ENCODE results near the gene SASH1.
"Not testable (repeated sequence)": the region's sequence is repeated elsewhere in the genome, so short reads cannot be mapped to it uniquely, and the experiment has no call there.

SASH1 gene

DNA sequence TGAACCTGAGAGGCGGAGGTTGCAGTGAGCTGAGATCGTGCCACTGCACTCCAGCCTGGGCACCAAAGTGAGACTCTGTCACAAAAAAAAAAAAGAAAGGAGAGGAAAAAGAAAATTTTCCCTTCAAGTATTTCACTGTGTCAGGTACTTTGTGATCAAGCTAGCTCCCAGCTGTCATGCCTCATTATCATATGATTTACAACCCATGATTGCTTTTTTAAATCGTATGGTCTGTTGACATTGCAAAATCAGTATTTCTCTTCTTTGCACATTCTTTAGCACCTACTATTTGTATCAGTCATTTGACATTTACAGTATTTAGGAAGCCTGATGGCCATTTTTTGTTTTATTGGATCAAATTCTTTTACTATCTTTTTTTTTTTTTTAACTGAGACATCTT lies 22.4 kb downstream of the SASH1 start:
- no peak for DNase-seq (ENCODE audit: low spot score)

DNA sequence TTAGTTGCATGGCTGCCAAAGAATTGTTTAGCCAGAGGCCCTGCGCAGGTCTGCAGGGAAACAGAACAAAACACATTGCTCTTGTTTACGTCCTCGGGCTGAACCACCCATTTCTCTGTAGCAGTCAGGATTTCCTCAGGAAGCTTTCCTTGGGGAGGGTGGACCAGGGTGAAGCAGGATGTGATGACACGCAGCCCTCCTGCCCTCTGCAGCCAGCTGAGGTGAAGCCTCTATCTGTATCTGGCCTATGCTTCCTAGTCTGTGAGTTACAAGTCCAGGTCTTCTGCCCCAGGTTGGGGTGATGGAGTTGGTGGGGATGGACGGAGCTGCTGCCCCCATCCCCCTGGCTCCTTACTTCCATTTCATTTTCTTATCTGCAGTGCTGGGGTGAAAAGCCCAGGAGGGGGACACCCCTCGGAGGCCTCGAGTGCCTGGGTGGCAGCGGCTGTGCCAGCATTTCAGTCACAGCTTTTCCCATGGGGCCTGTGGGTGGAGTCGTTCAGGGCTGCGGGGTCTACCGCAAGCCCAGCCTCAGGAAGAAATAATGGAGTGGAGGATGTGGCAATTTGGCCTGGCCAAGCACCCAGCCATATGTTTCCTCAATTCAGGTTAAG lies 24.9 kb downstream of the SASH1 start:
- no peak for DNase-seq (ENCODE audit: low spot score)

DNA sequence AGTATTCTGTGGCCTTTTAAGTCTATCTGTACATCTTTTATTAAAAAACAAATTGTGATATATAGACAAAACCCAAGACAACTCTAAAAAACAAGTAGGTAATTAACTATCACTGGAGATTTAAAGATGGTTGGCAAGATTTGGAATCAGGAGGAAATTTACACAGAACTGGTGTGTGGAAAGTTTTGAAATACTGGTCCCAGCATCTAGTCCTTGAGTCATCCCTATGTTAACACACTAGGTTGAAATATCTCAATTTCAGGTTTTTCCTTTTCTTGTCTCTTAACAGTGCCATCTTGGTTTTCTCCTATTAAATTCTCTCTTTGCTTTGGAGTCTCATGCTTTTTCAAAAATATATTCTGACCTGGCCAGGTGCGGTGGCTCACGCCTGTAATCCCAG lies 27.5 kb downstream of the SASH1 start:
- DNase-seq (ENCODE audit: low spot score), result no peak

DNA sequence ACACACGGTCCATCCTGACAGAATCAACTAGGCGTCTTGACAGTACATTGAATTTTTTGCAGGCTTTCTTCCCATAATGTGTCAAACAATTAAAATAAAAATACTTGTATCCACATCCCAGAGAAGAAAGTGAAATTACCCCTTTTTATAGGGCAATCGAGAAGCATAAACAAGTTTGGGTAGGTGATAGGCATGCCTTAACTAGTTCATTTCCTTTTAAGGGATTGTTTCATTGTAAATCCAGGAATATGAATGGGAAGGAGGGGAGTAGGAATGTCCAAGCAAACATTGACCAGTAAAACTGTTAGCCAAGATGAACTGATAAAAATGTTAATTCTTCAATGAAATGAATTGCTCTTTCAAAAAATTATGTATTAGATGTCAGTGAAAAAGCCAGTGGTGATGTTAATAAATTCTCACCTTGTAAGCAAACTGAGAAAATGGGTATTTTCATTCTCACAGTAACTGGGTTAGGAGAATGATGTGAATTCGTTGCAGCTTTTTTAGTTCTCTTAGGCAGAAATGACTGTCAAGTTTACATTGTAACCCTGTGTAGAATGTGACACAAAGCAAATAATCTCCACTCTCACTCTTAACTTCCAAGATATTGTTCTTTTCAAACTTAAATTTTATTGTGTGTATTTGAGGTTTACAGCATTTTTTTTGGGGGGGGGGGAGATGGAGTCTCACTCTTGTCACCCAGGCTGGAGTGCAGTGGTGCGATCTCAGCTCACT lies 31.6 kb downstream of the SASH1 start:
- DNase-seq (ENCODE audit: low spot score), result no peak

DNA sequence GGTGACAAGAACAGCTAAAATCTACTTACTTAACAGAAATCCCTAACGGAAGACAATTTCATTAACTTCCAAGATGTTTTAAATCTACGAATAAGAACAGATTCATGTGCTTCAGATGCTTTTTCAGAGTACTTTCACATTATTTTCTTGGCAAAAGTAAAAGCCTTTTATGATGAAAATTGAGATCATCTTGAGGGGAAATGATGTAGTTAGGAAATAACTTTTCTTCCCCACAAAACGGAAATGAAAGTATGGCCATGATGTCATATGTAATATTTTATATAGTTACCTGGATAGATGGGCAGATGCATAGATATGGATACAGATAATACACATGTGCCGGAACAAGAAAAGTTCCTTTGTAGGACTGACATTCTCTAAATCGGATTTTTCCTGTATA lies 32.8 kb downstream of the SASH1 start:
- no peak for DNase-seq (ENCODE audit: low spot score)

DNA sequence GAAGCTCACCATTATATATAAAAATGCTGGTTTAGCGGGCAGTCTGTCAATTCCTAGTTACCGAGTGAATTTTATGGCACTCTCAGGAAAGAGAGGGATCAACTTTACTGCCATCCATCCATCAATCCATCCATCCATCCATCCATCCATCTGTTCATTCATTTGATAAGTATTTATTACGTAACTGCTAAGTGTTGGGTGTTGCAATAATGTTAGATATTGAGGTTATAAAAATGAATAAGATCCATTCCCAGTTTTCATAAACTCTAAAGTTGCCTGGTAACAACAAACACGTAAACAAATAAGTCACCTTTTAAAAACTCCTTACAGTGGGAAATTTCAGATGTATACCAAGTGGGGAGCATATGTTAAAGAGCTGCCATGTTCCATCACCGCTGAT lies 36.8 kb downstream of the SASH1 start:
- no peak for DNase-seq (ENCODE audit: low spot score)

DNA sequence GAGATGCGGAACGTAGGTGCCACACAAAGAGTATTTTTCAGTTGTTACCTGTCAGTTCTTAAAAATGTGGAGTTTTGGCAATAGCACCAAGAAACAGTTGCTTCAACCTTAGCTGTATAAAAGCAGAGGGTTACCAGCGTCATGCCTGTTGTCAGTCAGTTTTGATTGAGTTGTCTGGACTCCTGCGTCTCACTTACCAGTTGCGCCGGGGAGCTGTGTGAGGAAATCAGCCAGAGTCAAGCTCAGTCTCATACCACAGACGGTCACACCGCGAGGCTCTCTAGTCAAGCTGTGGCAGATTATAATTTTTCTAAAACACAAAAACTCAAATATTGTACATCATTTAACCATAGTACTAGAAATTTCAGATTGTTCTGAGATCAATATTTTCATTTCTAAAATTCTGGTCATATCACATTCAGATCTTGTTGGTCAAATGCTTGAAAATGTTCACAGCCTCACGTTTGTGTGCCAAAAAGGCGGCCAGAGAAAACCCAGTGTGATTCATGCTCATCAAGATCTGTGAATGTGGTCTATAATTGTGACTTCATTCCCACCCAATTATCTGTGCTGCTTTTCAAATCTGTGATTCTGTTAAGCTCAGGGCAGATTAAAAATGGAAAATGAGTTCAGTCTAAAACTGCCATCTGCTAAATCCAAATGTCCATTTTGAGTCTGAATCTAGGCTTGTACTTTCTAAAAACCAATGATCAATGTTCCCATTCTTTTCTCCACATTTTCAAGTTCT lies 37.5 kb downstream of the SASH1 start:
- DNase-seq (ENCODE audit: low spot score), result no peak

DNA sequence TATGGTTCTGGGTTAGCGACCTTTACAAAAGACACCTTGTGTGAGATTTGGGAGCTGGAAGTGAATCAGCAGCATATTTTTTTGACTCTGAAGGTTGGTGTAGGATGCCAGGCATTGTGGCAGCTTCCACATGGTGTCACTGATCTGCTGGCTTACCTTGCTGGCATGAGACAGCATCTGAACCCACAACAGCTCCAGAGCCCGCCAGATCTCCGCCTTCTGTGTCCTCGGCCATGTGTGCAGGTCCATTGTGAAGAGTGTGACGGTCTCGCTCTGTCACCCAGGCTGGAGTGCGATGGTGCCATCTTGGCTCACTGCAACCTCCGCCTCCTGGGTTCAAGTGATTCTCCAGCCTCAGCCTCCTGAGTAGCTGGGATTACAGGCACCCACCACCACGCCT lies 39.4 kb downstream of the SASH1 start:
- not testable (repeated sequence) for DNase-seq (ENCODE audit: low spot score)

DNA sequence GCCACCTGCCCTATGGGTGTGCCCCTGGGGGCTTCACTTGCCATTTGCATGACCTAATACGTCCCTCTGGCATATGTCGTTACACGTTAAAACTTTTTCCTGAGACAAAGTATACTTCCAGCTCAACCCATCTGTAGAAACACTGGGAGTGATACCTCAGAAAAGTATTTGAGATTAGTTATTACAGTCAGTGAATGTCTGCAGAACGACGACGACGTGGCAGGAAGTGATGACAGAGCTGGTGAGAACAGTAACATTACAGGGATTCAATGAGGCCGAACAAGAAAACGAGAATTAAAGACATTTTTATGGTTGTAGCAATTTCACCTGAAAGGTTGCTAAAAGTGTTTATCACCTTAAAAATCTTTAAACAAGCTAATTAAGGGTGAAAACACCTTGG lies 40.2 kb downstream of the SASH1 start:
- no peak for DNase-seq (ENCODE audit: low spot score)

DNA sequence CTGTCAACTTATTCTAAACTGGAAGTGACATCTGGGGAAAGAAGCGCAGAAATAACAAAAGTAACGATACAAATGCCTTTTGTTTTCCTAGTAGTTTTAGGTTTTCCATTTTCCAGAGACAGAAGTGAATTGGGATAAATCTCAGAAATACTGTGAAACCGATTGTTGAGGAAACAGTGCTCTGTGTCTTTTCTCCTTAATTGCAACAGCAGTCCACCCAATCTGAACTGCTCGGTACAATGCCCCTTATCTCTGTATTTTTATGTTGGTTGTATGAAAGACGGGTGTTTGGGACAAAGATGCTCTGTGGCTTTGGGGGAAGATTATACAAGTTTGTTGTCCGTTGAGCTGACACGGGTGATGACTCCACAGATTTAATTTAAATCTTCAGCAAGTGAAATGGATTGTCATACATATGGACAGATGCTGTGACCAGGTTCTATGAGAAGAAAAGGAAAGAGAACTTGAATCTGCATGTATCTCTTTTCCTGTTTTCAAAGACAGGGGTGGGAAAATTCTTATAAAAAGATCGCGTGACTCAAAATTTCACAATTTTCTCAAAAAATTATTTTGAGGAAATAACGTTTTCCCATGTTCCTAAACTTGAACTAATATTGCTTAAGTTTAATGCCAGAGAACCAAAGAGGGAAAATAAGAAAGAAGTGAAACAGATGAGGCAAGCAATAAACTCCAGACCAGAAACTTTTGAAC lies 41.2 kb downstream of the SASH1 start:
- DNase-seq (ENCODE audit: low spot score), result no peak

DNA sequence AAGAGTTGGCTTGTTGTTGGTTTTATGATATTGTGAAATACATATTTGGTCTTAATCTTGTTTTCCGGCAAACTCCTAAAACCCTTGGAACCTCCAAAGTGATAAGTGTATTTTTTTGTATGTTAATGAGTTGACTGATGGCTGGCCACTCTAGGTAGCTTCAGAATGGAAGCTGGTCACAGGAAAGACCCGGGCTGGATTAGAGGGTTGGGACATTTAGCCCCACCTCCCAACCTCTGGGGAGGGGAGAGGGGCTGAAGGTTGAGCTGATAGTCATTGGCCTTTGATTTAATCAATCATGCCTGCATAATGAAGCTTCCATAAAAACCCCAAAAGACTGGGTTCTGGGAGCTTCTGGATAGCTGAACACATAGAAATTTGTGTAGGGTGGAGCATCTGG lies 42.7 kb downstream of the SASH1 start:
- no peak for DNase-seq (ENCODE audit: low spot score)

DNA sequence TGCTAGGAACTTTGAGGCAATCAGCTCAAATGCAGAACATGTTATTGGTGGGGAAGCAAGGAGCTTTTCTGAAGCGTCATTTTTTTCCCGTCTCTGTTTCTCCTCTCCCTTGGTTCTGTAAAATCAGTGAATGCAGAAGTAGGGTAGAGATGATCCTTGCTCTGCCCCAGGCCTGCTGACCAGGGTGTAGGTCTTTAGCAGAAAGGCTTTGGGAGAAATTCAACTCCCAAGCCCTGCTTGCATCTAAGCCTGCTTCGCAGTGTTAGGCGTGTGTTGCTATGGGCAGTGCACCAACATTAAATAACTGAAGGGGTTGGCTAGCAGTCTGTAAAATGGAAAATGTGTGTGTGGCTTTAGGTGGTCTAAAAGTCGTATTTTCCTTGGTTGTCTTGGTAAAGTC lies 45.9 kb downstream of the SASH1 start:
- no peak for DNase-seq (ENCODE audit: low spot score)

DNA sequence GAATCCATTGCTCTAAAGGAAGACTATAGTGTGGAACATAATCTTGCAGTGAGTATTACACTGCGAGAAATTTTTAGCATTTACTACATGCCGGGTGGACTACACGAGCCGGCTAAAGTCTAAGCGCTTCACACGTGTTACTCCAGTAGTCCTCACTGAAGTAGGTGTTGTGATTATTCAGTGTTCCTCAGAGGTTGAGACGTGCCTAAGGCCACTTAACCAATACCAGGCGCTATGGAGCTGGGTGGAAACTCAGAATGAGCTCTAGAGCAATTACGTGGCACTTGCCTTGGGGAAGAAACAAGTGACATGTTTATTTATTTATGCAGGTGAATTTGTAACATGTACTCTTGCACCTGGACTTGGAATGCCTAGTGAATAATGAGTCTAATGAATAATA lies 46.4 kb downstream of the SASH1 start:
- no peak for DNase-seq (ENCODE audit: low spot score)

DNA sequence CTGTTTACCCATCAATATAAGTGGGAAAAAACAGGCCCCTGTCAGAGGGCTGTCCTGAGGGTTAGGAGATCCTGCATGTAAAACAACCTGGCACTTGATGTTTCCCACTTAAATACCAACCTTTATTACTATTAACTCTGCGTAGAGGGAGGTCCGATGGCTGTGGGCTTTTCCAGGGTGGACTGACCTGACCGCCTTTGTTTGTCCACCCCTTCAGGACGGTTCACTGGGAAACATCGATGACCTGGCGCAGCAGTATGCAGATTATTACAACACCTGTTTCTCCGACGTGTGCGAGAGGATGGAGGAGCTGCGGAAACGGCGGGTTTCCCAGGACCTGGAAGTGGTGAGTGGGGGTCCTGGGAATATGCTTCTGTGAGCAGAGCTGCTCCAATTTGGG lies 47.3 kb downstream of the SASH1 start:
- no peak for DNase-seq (ENCODE audit: low spot score)

DNA sequence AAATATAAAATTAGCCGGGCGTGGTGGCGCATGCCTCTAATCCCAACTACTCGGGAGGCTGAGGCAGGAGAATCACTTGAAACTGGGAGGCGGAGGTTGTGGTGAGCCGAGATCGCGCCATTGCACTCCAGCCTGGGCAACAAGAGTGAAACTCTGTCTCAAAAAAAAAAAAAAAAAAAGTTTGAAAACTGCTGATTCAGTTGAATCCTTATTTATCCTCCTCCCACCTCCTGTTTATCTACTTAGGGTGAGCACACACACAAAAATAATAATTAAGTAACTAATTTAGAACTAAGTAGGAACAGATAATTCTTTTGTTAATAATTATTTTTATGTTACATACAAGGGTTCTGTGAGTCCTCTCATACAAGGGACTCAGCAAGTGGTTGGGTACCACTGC lies 49.5 kb downstream of the SASH1 start:
- not testable (repeated sequence) for DNase-seq (ENCODE audit: low spot score)

DNA sequence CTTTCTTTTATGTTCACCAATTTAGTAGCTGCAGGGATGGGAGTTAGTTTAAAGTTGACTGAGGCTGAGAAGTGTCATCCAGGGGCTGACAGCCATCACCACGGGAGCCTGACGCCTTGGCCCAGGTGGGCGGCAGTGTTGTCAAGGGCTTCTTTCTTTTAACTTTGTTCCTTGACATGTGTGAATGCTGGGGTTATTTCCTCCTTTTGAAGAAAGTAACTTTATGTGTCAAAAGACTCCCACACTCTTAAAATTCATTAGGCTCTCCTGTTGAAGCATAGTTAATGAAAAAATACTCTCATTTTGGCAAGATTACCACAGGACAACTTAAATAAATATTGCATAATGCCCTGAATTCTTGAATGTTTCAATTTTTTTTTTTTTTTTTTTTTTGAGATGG lies 50.0 kb downstream of the SASH1 start:
- no peak for DNase-seq (ENCODE audit: low spot score)

DNA sequence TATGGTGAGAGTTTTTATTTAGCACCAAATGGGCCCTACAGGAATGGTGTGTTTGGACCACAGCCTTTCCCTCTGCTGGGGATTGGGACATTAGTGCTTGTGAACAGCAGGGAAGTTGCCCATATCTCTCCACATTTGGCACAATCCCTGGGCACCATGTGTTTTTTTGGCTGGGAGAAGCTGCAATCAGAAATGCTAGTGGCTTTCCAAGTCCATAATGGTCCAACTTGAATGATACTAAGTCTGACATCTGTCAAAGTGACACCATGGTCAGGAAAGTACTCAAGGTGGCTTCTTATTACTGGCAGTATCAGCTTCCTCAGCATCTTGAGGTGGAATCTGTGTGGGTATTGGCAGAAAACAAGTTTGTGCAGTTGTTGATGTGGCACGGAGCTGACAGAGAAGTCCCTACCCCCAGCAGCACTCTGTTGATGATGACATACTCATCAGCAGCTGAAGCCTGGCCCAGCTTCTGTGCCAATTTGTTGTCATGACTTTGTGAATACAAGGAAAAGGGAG lies 53.0 kb downstream of the SASH1 start:
- DNase-seq (ENCODE audit: low spot score), result no peak

DNA sequence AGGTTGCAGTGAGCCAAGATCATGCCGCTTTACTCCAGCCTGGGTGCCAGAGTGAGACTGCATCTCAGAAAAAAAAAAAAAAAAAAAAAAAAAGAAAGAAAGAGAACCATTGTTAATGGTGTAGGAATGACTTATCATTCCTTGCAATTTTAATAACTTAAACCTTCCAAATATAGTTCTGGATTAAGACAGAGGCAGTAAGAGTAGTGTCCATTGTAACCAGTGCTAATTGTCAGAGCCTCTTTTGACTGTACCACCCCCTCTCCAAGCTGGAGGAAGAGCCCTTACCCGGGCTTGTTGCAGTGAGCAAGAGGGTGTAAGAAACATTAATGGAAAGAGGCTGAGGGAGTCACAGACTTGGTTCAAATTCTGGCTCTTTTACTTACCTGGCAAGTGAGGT lies 53.8 kb downstream of the SASH1 start:
- no peak for DNase-seq (ENCODE audit: low spot score)

DNA sequence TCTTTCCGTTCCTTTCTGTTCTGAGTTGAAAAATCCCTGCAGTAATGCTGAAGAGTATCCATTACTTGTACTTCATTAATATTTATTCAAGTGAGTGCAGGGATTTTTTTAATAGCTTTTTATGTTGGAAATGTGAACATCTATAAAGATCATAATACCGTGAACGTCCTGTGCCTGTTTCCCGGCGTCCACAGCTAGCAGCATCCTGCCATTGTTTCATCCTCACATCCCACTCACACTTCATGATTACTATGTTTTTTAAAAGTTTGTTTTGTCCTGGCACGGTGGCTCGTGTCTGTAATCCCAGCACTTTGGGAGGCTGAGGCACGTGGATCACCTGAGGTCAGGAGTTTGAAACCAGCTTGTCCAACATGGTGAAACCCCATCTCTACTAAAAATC lies 54.3 kb downstream of the SASH1 start:
- DNase-seq (ENCODE audit: low spot score), result no peak

DNA sequence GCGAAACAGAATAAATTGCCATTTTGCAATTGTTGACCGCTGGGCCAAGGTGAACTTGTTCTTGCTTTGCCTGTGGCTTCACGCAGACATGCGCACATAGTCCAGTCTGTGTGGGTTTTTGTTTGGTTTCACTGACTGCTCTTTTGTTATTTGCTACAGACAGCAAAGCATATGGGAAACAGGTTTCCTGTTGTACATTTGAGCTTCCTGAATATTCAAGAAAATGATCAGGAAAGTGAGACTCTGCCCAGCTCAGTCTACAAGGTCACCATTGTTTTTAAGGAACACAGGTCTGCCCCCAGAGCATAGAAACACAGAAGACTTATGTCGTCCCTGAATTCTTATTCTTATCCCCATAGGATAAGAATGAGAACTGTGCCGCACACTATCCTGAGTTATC lies 55.6 kb downstream of the SASH1 start:
- no peak for DNase-seq (ENCODE audit: low spot score)

DNA sequence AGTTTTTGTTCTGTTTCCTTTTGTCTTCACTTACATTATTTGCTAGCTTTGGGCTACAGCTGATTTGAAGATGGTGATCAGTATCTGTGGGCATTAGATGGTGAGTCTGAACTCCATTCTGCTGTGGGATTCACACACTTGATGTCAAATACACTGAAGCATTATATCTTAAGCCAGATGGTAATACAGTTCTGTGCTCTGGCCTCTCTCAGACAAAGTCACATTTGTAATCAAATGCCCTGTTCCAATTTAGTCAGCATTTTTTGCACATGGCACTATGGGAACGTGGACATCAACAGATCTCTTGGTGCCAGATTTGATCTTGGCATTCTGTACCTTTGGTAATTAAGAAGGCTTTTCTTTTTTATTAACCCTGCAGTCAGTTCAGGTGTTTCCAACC lies 56.0 kb downstream of the SASH1 start:
- DNase-seq (ENCODE audit: low spot score), result no peak

DNA sequence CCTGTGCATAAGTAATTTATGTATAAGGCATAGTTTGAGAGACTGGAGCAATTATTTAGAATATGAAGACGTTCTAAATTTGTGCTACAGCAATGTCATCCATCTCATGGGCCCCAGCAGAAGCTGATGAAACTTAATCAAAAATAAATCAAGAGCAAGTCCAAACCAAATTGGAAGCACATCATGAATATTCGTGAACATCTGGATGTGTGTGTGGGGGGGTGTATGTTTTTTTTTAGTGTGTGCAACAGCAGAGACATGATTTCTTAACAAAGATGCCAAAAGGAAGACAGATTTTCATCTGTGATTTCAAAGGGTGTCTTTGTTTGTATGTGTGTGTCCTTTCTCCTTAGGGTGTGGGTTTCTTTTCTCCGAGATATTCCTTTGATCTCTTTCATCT lies 58.9 kb downstream of the SASH1 start:
- DNase-seq (ENCODE audit: low spot score), result no peak

Measured in hematopoietic multipotent progenitor cell treated with erythropoietin and hydrocortisone succinate and interleukin-3 and kit ligand, for 17 days (in vitro differentiated cells).